Stimulated activated CD4-positive, alpha-beta T cell treated with anti-CD3 and anti-CD28 coated beads, Interleukin-2, amount 100 ng/mL, for 48 hours (primary cell): ENCODE data around the gene DAZAP2.
A peak's percentile ranks its signal among the peaks of the same experiment; 100 is the strongest.
"Not testable (repeated sequence)": the region's sequence is repeated elsewhere in the genome, so short reads cannot be mapped to it uniquely, and the experiment has no call there.

Experiments
- DNase-seq, 2 donors: peaks; one replicate each; pipeline ENCODE4 v3.0.0-alpha.2; 2020

The DAZAP2 gene

GRCh38 chr12:51217133-51217967, 21.3 kb upstream of the DAZAP2 start:
- DNase-seq, result peak; percentile 18 to 25

- DNase-seq, result peak; percentile 47 to 51
Observed at GRCh38 chr12:51217968-51218606, 20.5 kb upstream of the DAZAP2 start, which contains the start of gene POU6F1. TSS of gene POU6F1 (minus strand) at chr12:51218062. CDS start at chr12:51206836, 11,226 bp downstream.

GRCh38 chr12:51218607-51219161, 19.9 kb upstream of the DAZAP2 start:
- no peak for DNase-seq

GRCh38 chr12:51219322-51219721, 19.3 kb upstream of the DAZAP2 start:
- DNase-seq, result no peak

GRCh38 chr12:51219857-51220256, 18.8 kb upstream of the DAZAP2 start:
- DNase-seq, result not testable (repeated sequence)

- no peak for DNase-seq
Observed at GRCh38 chr12:51222461-51222860, 16.2 kb upstream of the DAZAP2 start.

GRCh38 chr12:51224625-51225024, 14.0 kb upstream of the DAZAP2 start:
- no peak for DNase-seq

GRCh38 chr12:51225234-51225633, 13.4 kb upstream of the DAZAP2 start:
- no peak for DNase-seq

- DNase-seq, result no peak
Observed at GRCh38 chr12:51225771-51226170, 12.9 kb upstream of the DAZAP2 start.

- not testable (repeated sequence) for DNase-seq
Observed at GRCh38 chr12:51227112-51227511, 11.5 kb upstream of the DAZAP2 start.

GRCh38 chr12:51227962-51228361, 10.7 kb upstream of the DAZAP2 start:
- DNase-seq, result no peak

GRCh38 chr12:51229116-51229809, 9.4 kb upstream of the DAZAP2 start:
- no peak for DNase-seq

- DNase-seq, result no peak
Observed at GRCh38 chr12:51232642-51233041, 6.0 kb upstream of the DAZAP2 start.

GRCh38 chr12:51234530-51234929, 4.1 kb upstream of the DAZAP2 start:
- DNase-seq, result no peak

GRCh38 chr12:51238037-51238509, 553 bp upstream of the DAZAP2 start:
- DNase-seq, result no peak

- no peak for DNase-seq
Observed at GRCh38 chr12:51240971-51241370, 2.3 kb downstream of the DAZAP2 start.

- DNase-seq, result no peak
Observed at GRCh38 chr12:51242120-51242519, 3.5 kb downstream of the DAZAP2 start.

GRCh38 chr12:51242876-51243275, 4.2 kb downstream of the DAZAP2 start:
- no peak for DNase-seq

- no peak for DNase-seq
Observed at GRCh38 chr12:51244269-51244668, 5.6 kb downstream of the DAZAP2 start.

GRCh38 chr12:51245476-51246253, 7.0 kb downstream of the DAZAP2 start:
- no peak for DNase-seq

GRCh38 chr12:51246254-51246853, 7.7 kb downstream of the DAZAP2 start:
- peak in 1 of 2 donors; percentile 20 for DNase-seq
